ENCODE results near the gene LAMA3. TPM values are rescaled to one million over a fixed set of nuclear protein-coding genes. Genes with fewer than 3 reads are reported as not detected.

The LAMA3 gene
- total and polyA plus RNA-seq, 2 donors from 2014 or later: 4.4 to 66.0 TPM

DNA sequence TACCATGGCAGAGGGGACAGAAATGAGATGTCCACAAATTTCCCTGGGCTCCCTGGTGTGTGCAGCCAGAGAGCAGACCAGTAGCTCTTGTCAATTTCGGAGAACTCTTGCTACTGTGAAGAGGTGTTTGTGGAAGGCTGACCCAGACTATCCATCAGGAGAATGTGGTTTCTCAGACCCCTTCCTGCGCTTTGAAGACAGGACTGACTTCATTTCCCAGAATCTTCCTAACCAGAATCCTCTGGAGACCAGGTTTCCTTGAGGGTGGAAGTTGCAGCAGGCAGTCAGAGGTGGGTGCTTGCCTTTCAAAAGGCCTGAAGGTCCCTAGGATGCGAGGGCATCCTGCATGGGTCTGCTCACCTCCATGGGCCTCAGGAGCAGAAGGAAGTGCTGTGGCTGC, 121.9 kb downstream of the LAMA3 start:
- no peak for FAIRE-seq
- Histone ChIP-seq H3K4me3 (ENCODE audit: low read length in 3 of 3) (no peak overlapping the region), H3K9ac (ENCODE audit: low read length in 3 of 3) (no peak overlapping the region), H3K4me1 (ENCODE audit: control insufficient read depth in 2 of 3, insufficient read depth in 2 of 3, low read depth in 1 of 3, low read length in 3 of 3) (no peaks in the 10 kb centered on the region), H3K36me3 (ENCODE audit: control insufficient read depth in 2 of 3, insufficient read depth in 3 of 3, low read length in 3 of 3) (no peaks in the 10 kb centered on the region), H3K9me3 (ENCODE audit: control insufficient read depth in 2 of 3, insufficient read depth in 1 of 3, low read length in 3 of 3) (no peaks in the 10 kb centered on the region), H3K27me3 (ENCODE audit: control insufficient read depth, insufficient read depth, low read length) (no peaks in the 10 kb centered on the region), H3K27ac (ENCODE audit: low read depth in 2 of 2, low read length in 2 of 2) (no peak overlapping the region)
- TF ChIP-seq, protein P1, sequence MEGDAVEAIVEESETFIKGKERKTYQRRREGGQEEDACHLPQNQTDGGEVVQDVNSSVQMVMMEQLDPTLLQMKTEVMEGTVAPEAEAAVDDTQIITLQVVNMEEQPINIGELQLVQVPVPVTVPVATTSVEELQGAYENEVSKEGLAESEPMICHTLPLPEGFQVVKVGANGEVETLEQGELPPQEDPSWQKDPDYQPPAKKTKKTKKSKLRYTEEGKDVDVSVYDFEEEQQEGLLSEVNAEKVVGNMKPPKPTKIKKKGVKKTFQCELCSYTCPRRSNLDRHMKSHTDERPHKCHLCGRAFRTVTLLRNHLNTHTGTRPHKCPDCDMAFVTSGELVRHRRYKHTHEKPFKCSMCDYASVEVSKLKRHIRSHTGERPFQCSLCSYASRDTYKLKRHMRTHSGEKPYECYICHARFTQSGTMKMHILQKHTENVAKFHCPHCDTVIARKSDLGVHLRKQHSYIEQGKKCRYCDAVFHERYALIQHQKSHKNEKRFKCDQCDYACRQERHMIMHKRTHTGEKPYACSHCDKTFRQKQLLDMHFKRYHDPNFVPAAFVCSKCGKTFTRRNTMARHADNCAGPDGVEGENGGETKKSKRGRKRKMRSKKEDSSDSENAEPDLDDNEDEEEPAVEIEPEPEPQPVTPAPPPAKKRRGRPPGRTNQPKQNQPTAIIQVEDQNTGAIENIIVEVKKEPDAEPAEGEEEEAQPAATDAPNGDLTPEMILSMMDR (IDR thresholded peaks at IDR 0.05; ENCODE audit: borderline replicate concordance, extremely low read depth, insufficient read depth): no peak
- intact Hi-C loops (cut with DNase I): no loop called here
- DNase-seq: no peak

- H3K27ac ChIP-seq (ENCODE audit: low read depth in 2 of 2, low read length in 2 of 2): no peak overlapping the region
- H3K36me3 ChIP-seq (ENCODE audit: control insufficient read depth in 2 of 3, insufficient read depth in 3 of 3, low read length in 3 of 3): no peaks in the 10 kb centered on the region
- no peak overlapping the region for H3K9ac ChIP-seq (ENCODE audit: low read length in 3 of 3)
- TF ChIP-seq, protein P1 (IDR thresholded peaks at IDR 0.05; ENCODE audit: borderline replicate concordance, extremely low read depth, insufficient read depth): no peak
- FAIRE-seq (no peak), DNase-seq (peak in 2 of 5 donors; percentile 15 to 30)
- no peaks in the 10 kb centered on the region for H3K4me1 ChIP-seq (ENCODE audit: control insufficient read depth in 2 of 3, insufficient read depth in 2 of 3, low read depth in 1 of 3, low read length in 3 of 3)
- no peaks in the 10 kb centered on the region for H3K27me3 ChIP-seq (ENCODE audit: control insufficient read depth, insufficient read depth, low read length)
- H3K4me3 ChIP-seq (ENCODE audit: low read length in 3 of 3): no peak overlapping the region
- H3K9me3 ChIP-seq (ENCODE audit: control insufficient read depth in 2 of 3, insufficient read depth in 1 of 3, low read length in 3 of 3): no peaks in the 10 kb centered on the region
- intact Hi-C loops (cut with DNase I): no loop called here
Observed at GRCh38 chr18:23812546-23813440, 123.5 kb downstream of the LAMA3 start.

GRCh38 chr18:23814991-23815614, 125.8 kb downstream of the LAMA3 start:
- intact Hi-C loops (cut with DNase I): no loop called here

More at GRCh38 chr18:23814991-23815614, 125.8 kb downstream of the LAMA3 start:
- Histone ChIP-seq H3K9ac (ENCODE audit: low read length in 3 of 3) (no peak overlapping the region), H3K27me3 (ENCODE audit: control insufficient read depth, insufficient read depth, low read length) (no peaks in the 10 kb centered on the region), H3K27ac (ENCODE audit: low read depth in 2 of 2, low read length in 2 of 2) (no peak overlapping the region), H3K36me3 (ENCODE audit: control insufficient read depth in 2 of 3, insufficient read depth in 3 of 3, low read length in 3 of 3) (no peaks in the 10 kb centered on the region), H3K4me3 (ENCODE audit: low read length in 3 of 3) (no peak overlapping the region), H3K4me1 (ENCODE audit: control insufficient read depth in 2 of 3, insufficient read depth in 2 of 3, low read depth in 1 of 3, low read length in 3 of 3) (no peaks in the 10 kb centered on the region), H3K9me3 (ENCODE audit: control insufficient read depth in 2 of 3, insufficient read depth in 1 of 3, low read length in 3 of 3) (no peaks in the 10 kb centered on the region)
- no peak for FAIRE-seq
- TF ChIP-seq, protein P1 (IDR thresholded peaks at IDR 0.05; ENCODE audit: borderline replicate concordance, extremely low read depth, insufficient read depth): no peak
- no peak for DNase-seq
